ENCODE measurements around the gene G2E3.
"Not testable (repeated sequence)": the region's sequence is repeated elsewhere in the genome, so short reads cannot be mapped to it uniquely, and the experiment has no call there.

Gene G2E3

GRCh38 chr14:30641207-30641606 lies 82.2 kb downstream of the G2E3 start:
- ATAC-seq, result no peak
- TF ChIP-seq ZNF8 (CRISPR knock-in tag; IDR thresholded peaks at IDR 0.05), result no peak
- no peak for TF ChIP-seq ZNF70 (CRISPR knock-in tag; IDR thresholded peaks at IDR 0.05)
- no peak for TF ChIP-seq ZFP30 (CRISPR knock-in tag; IDR thresholded peaks at IDR 0.05)
- no peak for TF ChIP-seq ESRRG (CRISPR knock-in tag; IDR thresholded peaks at IDR 0.05)
- no peak for TF ChIP-seq ARNTL (CRISPR knock-in tag; IDR thresholded peaks at IDR 0.05; ENCODE audit: borderline replicate concordance, low read depth)
- no peak for TF ChIP-seq TCF4 (CRISPR knock-in tag; IDR thresholded peaks at IDR 0.05; ENCODE audit: borderline replicate concordance)

DNA sequence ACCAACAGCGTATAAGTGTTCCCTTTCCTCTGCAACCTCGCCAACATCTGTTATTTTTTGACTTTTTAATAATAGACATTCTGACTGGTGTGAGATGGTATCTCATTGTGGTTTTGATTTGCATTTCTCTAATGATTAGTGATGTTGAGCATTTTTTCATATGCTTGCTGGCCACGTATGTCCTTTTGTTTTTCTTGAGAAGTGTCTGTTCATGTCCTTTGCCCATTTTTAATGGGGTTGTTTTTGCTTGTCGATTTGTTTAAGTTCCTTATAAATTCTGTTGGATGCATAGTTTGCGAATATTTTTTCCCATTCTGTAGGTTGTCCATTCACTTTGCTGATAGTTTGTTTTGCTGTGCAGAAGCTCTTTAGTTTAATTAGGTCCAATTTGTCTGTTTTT lies 85.5 kb downstream of the G2E3 start:
- ATAC-seq, result not testable (repeated sequence)

GRCh38 chr14:30645600-30645999 lies 86.6 kb downstream of the G2E3 start:
- no peak for ATAC-seq

DNA sequence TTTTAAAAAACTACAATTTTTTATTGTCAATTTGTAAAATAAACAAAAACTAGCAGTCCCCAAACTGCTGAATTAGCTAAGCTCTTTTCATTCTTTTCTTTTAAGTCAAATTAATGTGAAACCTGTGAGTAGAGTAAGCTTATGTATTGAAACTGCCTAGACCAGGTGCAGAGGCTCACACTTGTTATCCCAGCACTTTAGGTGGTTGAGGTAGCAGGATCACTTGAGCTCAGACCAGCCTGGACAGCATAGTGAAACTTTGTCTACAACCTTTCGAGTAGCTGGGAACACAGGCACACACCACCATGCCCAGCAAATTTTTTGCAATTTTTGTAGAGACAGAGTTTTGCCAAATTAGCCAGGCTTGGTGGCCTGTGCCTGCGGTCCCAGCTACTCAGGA lies 89.5 kb downstream of the G2E3 start:
- no peak for ATAC-seq
- no peak for TF ChIP-seq ZFP3 (CRISPR knock-in tag; IDR thresholded peaks at IDR 0.05)
- no peak for TF ChIP-seq PPARA (CRISPR knock-in tag; IDR thresholded peaks at IDR 0.05; ENCODE audit: borderline replicate concordance)
- no peak for TF ChIP-seq ZC3H10 (CRISPR knock-in tag; IDR thresholded peaks at IDR 0.05)
- no peak for TF ChIP-seq ZNF565 (CRISPR knock-in tag; conservative IDR thresholded peaks at IDR 0.05; ENCODE audit: low read depth)
- TF ChIP-seq CSDC2 (CRISPR knock-in tag; IDR thresholded peaks at IDR 0.05), result no peak
- TF ChIP-seq OSR1 (CRISPR knock-in tag; IDR thresholded peaks at IDR 0.05), result no peak
- TF ChIP-seq, protein P1, sequence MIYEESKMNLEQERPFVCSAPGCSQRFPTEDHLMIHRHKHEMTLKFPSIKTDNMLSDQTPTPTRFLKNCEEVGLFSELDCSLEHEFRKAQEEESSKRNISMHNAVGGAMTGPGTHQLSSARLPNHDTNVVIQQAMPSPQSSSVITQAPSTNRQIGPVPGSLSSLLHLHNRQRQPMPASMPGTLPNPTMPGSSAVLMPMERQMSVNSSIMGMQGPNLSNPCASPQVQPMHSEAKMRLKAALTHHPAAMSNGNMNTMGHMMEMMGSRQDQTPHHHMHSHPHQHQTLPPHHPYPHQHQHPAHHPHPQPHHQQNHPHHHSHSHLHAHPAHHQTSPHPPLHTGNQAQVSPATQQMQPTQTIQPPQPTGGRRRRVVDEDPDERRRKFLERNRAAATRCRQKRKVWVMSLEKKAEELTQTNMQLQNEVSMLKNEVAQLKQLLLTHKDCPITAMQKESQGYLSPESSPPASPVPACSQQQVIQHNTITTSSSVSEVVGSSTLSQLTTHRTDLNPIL (CRISPR knock-in tag; IDR thresholded peaks at IDR 0.05; ENCODE audit: low read depth), result no peak
- no peak for TF ChIP-seq TSHZ2 (CRISPR knock-in tag; IDR thresholded peaks at IDR 0.05)

More at GRCh38 chr14:30645600-30645999, 86.6 kb downstream of the G2E3 start:
- TF ChIP-seq, protein P1 (CRISPR knock-in tag; IDR thresholded peaks at IDR 0.05; ENCODE audit: low read depth), result no peak
- TF ChIP-seq GLIS3 (CRISPR knock-in tag; IDR thresholded peaks at IDR 0.05), result no peak
- TF ChIP-seq ARNTL (CRISPR knock-in tag; IDR thresholded peaks at IDR 0.05; ENCODE audit: borderline replicate concordance, low read depth), result no peak
- no peak for TF ChIP-seq PPARA (CRISPR knock-in tag; IDR thresholded peaks at IDR 0.05; ENCODE audit: borderline replicate concordance)
- TF ChIP-seq OSR1 (CRISPR knock-in tag; IDR thresholded peaks at IDR 0.05), result no peak
- no peak for TF ChIP-seq ZNF8 (CRISPR knock-in tag; IDR thresholded peaks at IDR 0.05)
- TF ChIP-seq ZNF70 (CRISPR knock-in tag; IDR thresholded peaks at IDR 0.05), result no peak
- TF ChIP-seq TSHZ2 (CRISPR knock-in tag; IDR thresholded peaks at IDR 0.05), result no peak
- no peak for TF ChIP-seq TOX (CRISPR knock-in tag; IDR thresholded peaks at IDR 0.05; ENCODE audit: borderline replicate concordance)
- TF ChIP-seq, protein P2, sequence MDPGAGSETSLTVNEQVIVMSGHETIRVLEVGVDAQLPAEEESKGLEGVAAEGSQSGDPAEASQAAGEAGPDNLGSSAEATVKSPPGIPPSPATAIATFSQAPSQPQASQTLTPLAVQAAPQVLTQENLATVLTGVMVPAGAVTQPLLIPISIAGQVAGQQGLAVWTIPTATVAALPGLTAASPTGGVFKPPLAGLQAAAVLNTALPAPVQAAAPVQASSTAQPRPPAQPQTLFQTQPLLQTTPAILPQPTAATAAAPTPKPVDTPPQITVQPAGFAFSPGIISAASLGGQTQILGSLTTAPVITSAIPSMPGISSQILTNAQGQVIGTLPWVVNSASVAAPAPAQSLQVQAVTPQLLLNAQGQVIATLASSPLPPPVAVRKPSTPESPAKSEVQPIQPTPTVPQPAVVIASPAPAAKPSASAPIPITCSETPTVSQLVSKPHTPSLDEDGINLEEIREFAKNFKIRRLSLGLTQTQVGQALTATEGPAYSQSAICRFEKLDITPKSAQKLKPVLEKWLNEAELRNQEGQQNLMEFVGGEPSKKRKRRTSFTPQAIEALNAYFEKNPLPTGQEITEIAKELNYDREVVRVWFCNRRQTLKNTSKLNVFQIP (CRISPR knock-in tag; IDR thresholded peaks at IDR 0.05; ENCODE audit: borderline replicate concordance, low read depth), result no peak
- TF ChIP-seq CSDC2 (CRISPR knock-in tag; IDR thresholded peaks at IDR 0.05), result no peak
- no peak for TF ChIP-seq SNAI2 (CRISPR knock-in tag; IDR thresholded peaks at IDR 0.05)
- TF ChIP-seq RARB (CRISPR knock-in tag; IDR thresholded peaks at IDR 0.05), result no peak
- no peak for TF ChIP-seq TCF4 (CRISPR knock-in tag; IDR thresholded peaks at IDR 0.05; ENCODE audit: borderline replicate concordance)
- TF ChIP-seq ESRRG (CRISPR knock-in tag; IDR thresholded peaks at IDR 0.05), result no peak
- TF ChIP-seq, protein P3, sequence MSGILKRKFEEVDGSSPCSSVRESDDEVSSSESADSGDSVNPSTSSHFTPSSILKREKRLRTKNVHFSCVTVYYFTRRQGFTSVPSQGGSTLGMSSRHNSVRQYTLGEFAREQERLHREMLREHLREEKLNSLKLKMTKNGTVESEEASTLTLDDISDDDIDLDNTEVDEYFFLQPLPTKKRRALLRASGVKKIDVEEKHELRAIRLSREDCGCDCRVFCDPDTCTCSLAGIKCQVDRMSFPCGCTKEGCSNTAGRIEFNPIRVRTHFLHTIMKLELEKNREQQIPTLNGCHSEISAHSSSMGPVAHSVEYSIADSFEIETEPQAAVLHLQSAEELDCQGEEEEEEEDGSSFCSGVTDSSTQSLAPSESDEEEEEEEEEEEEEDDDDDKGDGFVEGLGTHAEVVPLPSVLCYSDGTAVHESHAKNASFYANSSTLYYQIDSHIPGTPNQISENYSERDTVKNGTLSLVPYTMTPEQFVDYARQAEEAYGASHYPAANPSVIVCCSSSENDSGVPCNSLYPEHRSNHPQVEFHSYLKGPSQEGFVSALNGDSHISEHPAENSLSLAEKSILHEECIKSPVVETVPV (CRISPR knock-in tag; IDR thresholded peaks at IDR 0.05), result no peak
- TF ChIP-seq ZFP30 (CRISPR knock-in tag; IDR thresholded peaks at IDR 0.05), result no peak
